NCI-H2227 treated with DMSO at 0.1 percent for 48 hours (cell line): ENCODE results near the gene OSCP1.
"Not testable (repeated sequence)": the region's sequence is repeated elsewhere in the genome, so short reads cannot be mapped to it uniquely, and the experiment has no call there.

Source experiments
- DNase-seq: peaks from one replicate; lab custom pipeline; 2025; lab: John Stamatoyannopoulos, UW

The OSCP1 gene

GRCh38 chr1:36450270-36450918, at the start of gene OSCP1:
Gene OSCP1, minus strand, starts transcription at chr1:36450451. Its CDS starts 82 bp downstream, at chr1:36450369.
- peak; percentile 97 for DNase-seq

GRCh38 chr1:36497207-36497606, 47.0 kb upstream of the OSCP1 start:
- DNase-seq, result no peak

GRCh38 chr1:36494971-36495370, 44.7 kb upstream of the OSCP1 start:
- no peak for DNase-seq

GRCh38 chr1:36493524-36493923, 43.3 kb upstream of the OSCP1 start:
- no peak for DNase-seq

GRCh38 chr1:36492491-36492890, 42.2 kb upstream of the OSCP1 start:
- DNase-seq, result no peak

GRCh38 chr1:36489258-36490051, 39.2 kb upstream of the OSCP1 start:
- not testable (repeated sequence) for DNase-seq

GRCh38 chr1:36487906-36488305, 37.7 kb upstream of the OSCP1 start:
- DNase-seq, result no peak

- DNase-seq, result not testable (repeated sequence)
These were observed 37.1 kb upstream of the OSCP1 start for GRCh38 chr1:36487336-36487725.

- peak; percentile 10 for DNase-seq
These were observed 36.4 kb upstream of the OSCP1 start for GRCh38 chr1:36486439-36487335.

- no peak for DNase-seq
These were observed 35.8 kb upstream of the OSCP1 start for GRCh38 chr1:36486093-36486438.

- no peak for DNase-seq
These were observed 33.8 kb upstream of the OSCP1 start for GRCh38 chr1:36484099-36484498.

- DNase-seq, result no peak
These were observed 32.6 kb upstream of the OSCP1 start, which contains the start of gene CSF3R for GRCh38 chr1:36482724-36483388. Gene CSF3R, minus strand, starts transcription at chr1:36482913. Its CDS starts 3,417 bp downstream, at chr1:36479496.

GRCh38 chr1:36481771-36482723, 31.8 kb upstream of the OSCP1 start:
- no peak for DNase-seq

GRCh38 chr1:36481091-36481490, 30.8 kb upstream of the OSCP1 start:
- DNase-seq, result no peak

GRCh38 chr1:36480161-36480560, 29.9 kb upstream of the OSCP1 start:
- DNase-seq, result no peak

- DNase-seq, result no peak
These were observed 29.3 kb upstream of the OSCP1 start for GRCh38 chr1:36479505-36480051.

GRCh38 chr1:36477615-36478014, 27.4 kb upstream of the OSCP1 start:
- DNase-seq, result not testable (repeated sequence)

GRCh38 chr1:36476945-36477344, 26.7 kb upstream of the OSCP1 start:
- DNase-seq, result no peak

GRCh38 chr1:36475910-36476604, 25.8 kb upstream of the OSCP1 start:
- DNase-seq, result no peak

- DNase-seq, result no peak
These were observed 25.1 kb upstream of the OSCP1 start for GRCh38 chr1:36475341-36475740.
